Chondrocyte (in vitro differentiated cells): ENCODE measurements around the gene UBE2H. TPM values are rescaled to one million over a fixed set of nuclear protein-coding genes. Genes with fewer than 3 reads are reported as not detected.

ENCODE experiments used
- DNase-seq: peaks from one replicate; pipeline ENCODE4 v3.0.0; 2021; ENCODE audit warnings: mixed read lengths, low spot score
- H3K27ac Mint-ChIP-seq: one replicate; pipeline ENCODE4 v1.8.0; 2021; ENCODE audit warnings: mild to moderate bottlenecking, moderate library complexity, mixed read lengths; ENCODE audit not compliant: unreplicated experiment
- H3K27me3 Mint-ChIP-seq: 2 replicates; pipeline ENCODE4 v1.8.0; 2021; ENCODE audit warnings: low read depth, mixed read lengths
- H3K36me3 Mint-ChIP-seq: 2 replicates; pipeline ENCODE4 v1.8.0; 2021; ENCODE audit warnings: low read depth, mixed read lengths
- H3K4me1 Mint-ChIP-seq: 2 replicates; pipeline ENCODE4 v1.8.0; 2021; ENCODE audit warnings: low read depth, mild to moderate bottlenecking, mixed read lengths
- H3K4me3 Mint-ChIP-seq: one replicate; pipeline ENCODE4 v1.8.0; 2021; ENCODE audit warnings: mild to moderate bottlenecking, moderate library complexity, mixed read lengths; ENCODE audit not compliant: unreplicated experiment
- H3K9me3 Mint-ChIP-seq: 2 replicates; pipeline ENCODE4 v1.8.0; 2021; ENCODE audit warnings: low read depth, mixed read lengths
- total RNA-seq: library from RNA; stranded (reverse); gene quantifications from 3 replicates; pipeline ENCODE4 v1.2.1, GENCODE V29; 2021
- TF ChIP-seq, protein P1 (sequence below): fragments of 200-600 bp; sonication (generic); IDR thresholded peaks from 2 replicates; pipeline ENCODE4 v1.5.0; 2021; ENCODE audit warnings: antibody characterized with exemption, mild to moderate bottlenecking, moderate library complexity

Gene UBE2H
- total RNA-seq, 1 donor from 2014 or later: 167 TPM

DNA sequence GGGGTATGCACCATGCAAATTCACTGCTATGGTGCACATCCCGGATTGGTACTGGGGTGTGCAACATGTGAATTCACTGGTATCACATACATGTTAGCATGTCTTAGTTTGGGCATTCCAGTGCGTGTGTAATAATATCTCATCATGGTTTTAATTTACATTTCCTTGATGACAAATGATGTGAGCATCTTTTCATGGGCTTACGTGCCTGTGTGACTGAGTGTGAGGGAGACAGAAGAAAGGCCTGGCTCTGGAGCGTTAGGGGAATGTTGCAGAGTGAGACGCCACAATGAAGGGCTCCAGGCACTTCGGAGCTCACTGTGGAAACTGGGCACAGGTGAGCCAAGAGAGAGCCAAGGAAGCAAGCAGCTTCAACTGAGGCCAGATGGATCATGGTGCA lies 162.6 kb downstream of the UBE2H start:
- no peak overlapping the region for H3K27ac Mint-ChIP-seq
- H3K36me3 Mint-ChIP-seq: no peaks in the 10 kb centered on the region
- no peaks in the 10 kb centered on the region for H3K9me3 Mint-ChIP-seq
- TF ChIP-seq, protein P1, sequence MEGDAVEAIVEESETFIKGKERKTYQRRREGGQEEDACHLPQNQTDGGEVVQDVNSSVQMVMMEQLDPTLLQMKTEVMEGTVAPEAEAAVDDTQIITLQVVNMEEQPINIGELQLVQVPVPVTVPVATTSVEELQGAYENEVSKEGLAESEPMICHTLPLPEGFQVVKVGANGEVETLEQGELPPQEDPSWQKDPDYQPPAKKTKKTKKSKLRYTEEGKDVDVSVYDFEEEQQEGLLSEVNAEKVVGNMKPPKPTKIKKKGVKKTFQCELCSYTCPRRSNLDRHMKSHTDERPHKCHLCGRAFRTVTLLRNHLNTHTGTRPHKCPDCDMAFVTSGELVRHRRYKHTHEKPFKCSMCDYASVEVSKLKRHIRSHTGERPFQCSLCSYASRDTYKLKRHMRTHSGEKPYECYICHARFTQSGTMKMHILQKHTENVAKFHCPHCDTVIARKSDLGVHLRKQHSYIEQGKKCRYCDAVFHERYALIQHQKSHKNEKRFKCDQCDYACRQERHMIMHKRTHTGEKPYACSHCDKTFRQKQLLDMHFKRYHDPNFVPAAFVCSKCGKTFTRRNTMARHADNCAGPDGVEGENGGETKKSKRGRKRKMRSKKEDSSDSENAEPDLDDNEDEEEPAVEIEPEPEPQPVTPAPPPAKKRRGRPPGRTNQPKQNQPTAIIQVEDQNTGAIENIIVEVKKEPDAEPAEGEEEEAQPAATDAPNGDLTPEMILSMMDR: no peak
- H3K4me1 Mint-ChIP-seq: peaks cover 8% of the 10 kb centered on the region
- DNase-seq: no peak
- H3K4me3 Mint-ChIP-seq: no peak overlapping the region
- peaks cover 29% of the 10 kb centered on the region for H3K27me3 Mint-ChIP-seq

DNA sequence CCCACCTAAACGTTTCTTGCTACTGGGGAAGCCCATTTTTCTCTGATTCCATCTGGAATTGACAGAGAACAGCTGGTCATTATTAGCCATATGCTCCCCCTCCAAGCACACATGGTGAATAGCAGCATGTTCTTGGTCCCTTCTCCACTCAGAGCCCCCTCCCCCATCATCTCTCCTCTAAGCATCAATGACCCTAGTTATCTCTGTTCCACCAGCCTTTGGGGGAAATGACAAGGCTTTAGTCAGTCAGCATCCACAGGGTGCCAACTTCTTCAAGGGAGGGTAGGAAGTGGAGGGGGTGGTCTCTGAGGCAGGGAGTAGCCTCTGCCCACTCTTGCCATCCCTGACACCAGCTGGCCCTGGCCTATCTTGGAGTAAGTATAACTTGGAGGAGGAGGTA lies 163.1 kb downstream of the UBE2H start:
- Mint-ChIP-seq H3K9me3 (no peaks in the 10 kb centered on the region), H3K4me1 (peaks cover 10% of the 10 kb centered on the region), H3K27ac (no peak overlapping the region), H3K36me3 (no peaks in the 10 kb centered on the region), H3K27me3 (peaks cover 33% of the 10 kb centered on the region), H3K4me3 (no peak overlapping the region)
- no peak for DNase-seq
- TF ChIP-seq, protein P1: no peak

DNA sequence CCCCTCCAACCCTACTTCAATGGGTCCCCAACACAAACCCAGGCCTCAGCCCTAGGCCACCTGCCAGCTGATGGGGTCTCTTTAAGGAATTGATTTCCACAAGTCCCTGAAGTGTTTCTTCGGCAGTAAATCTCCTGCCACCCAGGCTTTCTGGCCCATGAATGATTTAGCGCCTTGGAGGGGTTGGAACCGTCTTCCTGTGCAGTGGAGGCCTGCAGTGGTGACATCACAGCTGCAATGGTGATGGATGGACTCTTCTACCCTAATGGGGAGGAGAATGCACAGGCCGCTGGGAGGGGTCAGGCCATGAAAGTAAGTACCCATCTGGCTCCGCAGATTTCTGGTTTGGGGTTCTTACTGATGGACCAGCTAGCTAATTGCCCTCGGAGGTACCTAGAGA lies 163.8 kb downstream of the UBE2H start:
- TF ChIP-seq, protein P1: no peak
- no peaks in the 10 kb centered on the region for H3K36me3 Mint-ChIP-seq
- peaks cover 10% of the 10 kb centered on the region for H3K4me1 Mint-ChIP-seq
- DNase-seq: no peak
- H3K27ac Mint-ChIP-seq: no peak overlapping the region
- H3K4me3 Mint-ChIP-seq: no peak overlapping the region
- H3K9me3 Mint-ChIP-seq: no peaks in the 10 kb centered on the region
- peaks cover 35% of the 10 kb centered on the region for H3K27me3 Mint-ChIP-seq

DNA sequence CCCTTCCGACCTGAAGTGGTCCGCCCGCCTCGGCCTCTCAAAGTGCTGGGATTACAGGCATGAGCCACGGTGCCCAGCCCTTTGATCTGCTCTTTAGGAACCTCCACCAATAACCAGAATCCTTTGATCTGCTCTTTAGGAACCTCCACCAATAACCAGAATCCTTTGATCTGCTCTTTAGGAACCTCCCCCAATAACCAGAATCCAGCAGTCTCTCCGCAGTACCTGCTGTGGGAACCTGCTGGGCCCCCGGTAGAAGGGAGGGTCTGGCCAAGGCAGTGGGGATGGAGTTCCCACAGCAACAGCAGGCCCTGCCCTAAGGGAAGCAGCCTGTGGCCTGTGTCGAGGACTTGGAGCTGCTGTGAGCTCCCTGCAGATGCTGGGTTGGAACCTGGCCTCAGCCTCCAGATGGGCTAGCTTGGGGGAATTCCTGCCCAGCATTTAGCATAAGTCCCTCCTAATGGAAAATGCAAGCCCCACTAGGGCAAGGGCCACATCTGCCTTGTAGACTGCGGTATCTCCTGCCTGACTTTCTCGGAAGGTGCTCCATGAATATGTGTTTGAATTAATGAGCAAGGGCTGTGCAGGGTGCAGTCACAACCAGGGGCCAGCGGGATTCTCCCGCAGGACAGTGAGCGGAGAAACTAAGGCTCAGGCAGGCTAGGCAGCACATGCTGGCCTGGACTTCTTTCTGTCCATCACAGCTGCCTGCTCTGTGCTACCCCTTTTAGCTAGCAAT lies 165.8 kb downstream of the UBE2H start:
- Mint-ChIP-seq H3K4me3 (no peak overlapping the region), H3K4me1 (peaks cover 24% of the 10 kb centered on the region), H3K27ac (no peak overlapping the region), H3K36me3 (peaks cover 4% of the 10 kb centered on the region), H3K9me3 (no peaks in the 10 kb centered on the region), H3K27me3 (peaks cover 52% of the 10 kb centered on the region)
- TF ChIP-seq, protein P1: no peak
- DNase-seq: no peak

DNA sequence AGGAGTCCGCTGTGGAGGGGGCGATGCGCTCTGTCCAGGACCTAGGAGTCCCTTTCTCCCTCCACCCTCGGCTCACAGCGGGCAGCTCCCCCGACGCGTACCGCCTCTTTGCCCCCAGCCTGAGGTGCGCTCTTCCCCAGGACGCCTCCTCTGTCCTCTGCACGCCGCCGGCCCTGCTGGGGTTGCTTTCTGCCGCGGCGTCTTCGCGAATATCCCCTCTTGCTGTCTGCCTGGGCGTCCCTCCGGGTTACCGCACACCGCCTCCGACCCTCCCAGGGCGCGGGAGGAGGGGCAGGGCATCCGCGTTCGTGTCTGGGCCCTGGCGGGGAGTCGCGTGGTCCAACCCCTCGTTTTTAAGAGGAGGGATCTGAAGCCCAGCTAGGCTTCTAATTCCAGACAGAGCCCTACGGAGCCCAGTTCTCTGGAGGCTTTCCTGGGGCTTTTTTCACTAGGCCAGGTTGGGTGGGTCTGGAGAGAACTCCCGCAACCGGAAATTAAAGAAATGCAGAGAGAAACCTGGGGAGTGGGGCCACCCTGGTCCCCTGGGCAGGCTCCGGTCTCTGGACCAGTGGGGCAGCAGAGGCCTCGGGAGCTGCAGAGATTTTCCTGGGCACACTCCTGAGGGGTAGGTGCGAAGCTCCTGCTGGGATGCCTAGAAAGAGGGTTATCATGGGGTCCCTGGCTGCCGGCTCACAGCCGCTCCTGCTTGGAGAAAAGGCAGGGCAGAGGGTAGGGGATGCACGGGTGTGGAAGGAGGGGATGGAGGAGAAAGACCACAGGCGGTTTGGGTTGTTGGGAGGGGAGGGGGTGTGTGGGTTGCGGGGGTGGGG lies 166.9 kb downstream of the UBE2H start:
- TF ChIP-seq, protein P1: no peak
- Mint-ChIP-seq H3K27ac (no peak overlapping the region), H3K4me3 (peak overlapping the region; percentile 36), H3K9me3 (no peaks in the 10 kb centered on the region), H3K36me3 (peaks cover 4% of the 10 kb centered on the region), H3K27me3 (peaks cover 60% of the 10 kb centered on the region), H3K4me1 (peaks cover 30% of the 10 kb centered on the region)
- DNase-seq: no peak
